Measurements from ENCODE around the gene GEMIN4. TPM values are rescaled to one million over a fixed set of nuclear protein-coding genes. Genes with fewer than 3 reads are reported as not detected.
"Not testable (repeated sequence)": the region's sequence is repeated elsewhere in the genome, so short reads cannot be mapped to it uniquely, and the experiment has no call there.

GEMIN4 gene
- polyA plus RNA-seq, 1 donor: 18.4 TPM

GRCh38 chr17:794876-795275 is 42.8 kb upstream of the GEMIN4 start:
- WGBS (ENCODE audit: insufficient coverage, low lambda C conversion rate): 90% methylated on average over 2 of the region's 18 CpGs
- Histone ChIP-seq H3K4me3 (ENCODE audit: low read length) (peak overlapping the region; percentile 3), H3K4me1 (ENCODE audit: control insufficient read depth, insufficient read depth, low read length) (no peaks in the 10 kb centered on the region), H3K27ac (ENCODE audit: low read length) (no peak overlapping the region), H3K36me3 (ENCODE audit: control insufficient read depth, insufficient read depth, low read length) (peaks cover 25% of the 10 kb centered on the region), H3K27me3 (ENCODE audit: control insufficient read depth, insufficient read depth, low read length) (no peaks in the 10 kb centered on the region), H3K9me3 (ENCODE audit: control insufficient read depth, low read depth, low read length) (no peaks in the 10 kb centered on the region)
- peak; percentile 55 to 56 for DNase-seq

- Histone ChIP-seq H3K27ac (ENCODE audit: low read length) (no peak overlapping the region), H3K27me3 (ENCODE audit: control insufficient read depth, insufficient read depth, low read length) (no peaks in the 10 kb centered on the region), H3K4me1 (ENCODE audit: control insufficient read depth, insufficient read depth, low read length) (no peaks in the 10 kb centered on the region), H3K36me3 (ENCODE audit: control insufficient read depth, insufficient read depth, low read length) (peaks cover 47% of the 10 kb centered on the region), H3K9me3 (ENCODE audit: control insufficient read depth, low read depth, low read length) (no peaks in the 10 kb centered on the region), H3K4me3 (ENCODE audit: low read length) (no peak overlapping the region)
- WGBS (ENCODE audit: insufficient coverage, low lambda C conversion rate): no CpG with 5 or more reads among the region's 9 CpGs
- no peak for DNase-seq
Observed at GRCh38 chr17:792277-792676, 40.2 kb upstream of the GEMIN4 start.

- no CpG with 5 or more reads among the region's 19 CpGs for WGBS (ENCODE audit: insufficient coverage, low lambda C conversion rate)
- Histone ChIP-seq H3K27me3 (ENCODE audit: control insufficient read depth, insufficient read depth, low read length) (no peaks in the 10 kb centered on the region), H3K4me1 (ENCODE audit: control insufficient read depth, insufficient read depth, low read length) (no peaks in the 10 kb centered on the region), H3K4me3 (ENCODE audit: low read length) (no peak overlapping the region), H3K9me3 (ENCODE audit: control insufficient read depth, low read depth, low read length) (no peaks in the 10 kb centered on the region), H3K27ac (ENCODE audit: low read length) (no peak overlapping the region), H3K36me3 (ENCODE audit: control insufficient read depth, insufficient read depth, low read length) (peaks cover 47% of the 10 kb centered on the region)
- DNase-seq: no peak
Observed at GRCh38 chr17:791829-792228, 39.8 kb upstream of the GEMIN4 start.

- H3K27me3 ChIP-seq (ENCODE audit: control insufficient read depth, insufficient read depth, low read length); DNase-seq; H3K27ac ChIP-seq (ENCODE audit: low read length); H3K4me3 ChIP-seq (ENCODE audit: low read length); H3K4me1 ChIP-seq (ENCODE audit: control insufficient read depth, insufficient read depth, low read length); H3K9me3 ChIP-seq (ENCODE audit: control insufficient read depth, low read depth, low read length): not testable (repeated sequence)
- H3K36me3 ChIP-seq (ENCODE audit: control insufficient read depth, insufficient read depth, low read length): peaks cover 45% of the 10 kb centered on the region
- WGBS (ENCODE audit: insufficient coverage, low lambda C conversion rate): no CpG with 5 or more reads among the region's 12 CpGs
Observed at GRCh38 chr17:790874-791247, 38.8 kb upstream of the GEMIN4 start.

- not testable (repeated sequence) for H3K4me3 ChIP-seq (ENCODE audit: low read length); H3K4me1 ChIP-seq (ENCODE audit: control insufficient read depth, insufficient read depth, low read length); H3K9me3 ChIP-seq (ENCODE audit: control insufficient read depth, low read depth, low read length); DNase-seq; H3K27me3 ChIP-seq (ENCODE audit: control insufficient read depth, insufficient read depth, low read length); H3K27ac ChIP-seq (ENCODE audit: low read length)
- WGBS (ENCODE audit: insufficient coverage, low lambda C conversion rate): no CpG with 5 or more reads among the region's 38 CpGs
- H3K36me3 ChIP-seq (ENCODE audit: control insufficient read depth, insufficient read depth, low read length): peaks cover 45% of the 10 kb centered on the region
Observed at GRCh38 chr17:789931-790873, 38.1 kb upstream of the GEMIN4 start.

- 100% methylated on average over 4 of the region's 14 CpGs for WGBS (ENCODE audit: insufficient coverage, low lambda C conversion rate)
- Histone ChIP-seq H3K36me3 (ENCODE audit: control insufficient read depth, insufficient read depth, low read length) (peaks cover 51% of the 10 kb centered on the region), H3K9me3 (ENCODE audit: control insufficient read depth, low read depth, low read length) (no peaks in the 10 kb centered on the region), H3K4me1 (ENCODE audit: control insufficient read depth, insufficient read depth, low read length) (no peaks in the 10 kb centered on the region), H3K4me3 (ENCODE audit: low read length) (no peak overlapping the region), H3K27me3 (ENCODE audit: control insufficient read depth, insufficient read depth, low read length) (no peaks in the 10 kb centered on the region), H3K27ac (ENCODE audit: low read length) (no peak overlapping the region)
- DNase-seq: no peak
Observed at GRCh38 chr17:789160-789840, 37.2 kb upstream of the GEMIN4 start.

- DNase-seq: no peak
- H3K4me1 ChIP-seq (ENCODE audit: control insufficient read depth, insufficient read depth, low read length): no peaks in the 10 kb centered on the region
- no peaks in the 10 kb centered on the region for H3K9me3 ChIP-seq (ENCODE audit: control insufficient read depth, low read depth, low read length)
- H3K4me3 ChIP-seq (ENCODE audit: low read length): no peak overlapping the region
- H3K27me3 ChIP-seq (ENCODE audit: control insufficient read depth, insufficient read depth, low read length): no peaks in the 10 kb centered on the region
- WGBS (ENCODE audit: insufficient coverage, low lambda C conversion rate): no CpG with 5 or more reads among the region's 4 CpGs
- no peak overlapping the region for H3K27ac ChIP-seq (ENCODE audit: low read length)
- peaks cover 51% of the 10 kb centered on the region for H3K36me3 ChIP-seq (ENCODE audit: control insufficient read depth, insufficient read depth, low read length)
Observed at GRCh38 chr17:788551-788950, 36.5 kb upstream of the GEMIN4 start.

GRCh38 chr17:787641-788221 is 35.7 kb upstream of the GEMIN4 start:
- Histone ChIP-seq H3K27me3 (ENCODE audit: control insufficient read depth, insufficient read depth, low read length) (no peaks in the 10 kb centered on the region), H3K27ac (ENCODE audit: low read length) (no peak overlapping the region), H3K9me3 (ENCODE audit: control insufficient read depth, low read depth, low read length) (no peaks in the 10 kb centered on the region), H3K4me3 (ENCODE audit: low read length) (no peak overlapping the region), H3K4me1 (ENCODE audit: control insufficient read depth, insufficient read depth, low read length) (peaks cover 7% of the 10 kb centered on the region), H3K36me3 (ENCODE audit: control insufficient read depth, insufficient read depth, low read length) (peaks cover 50% of the 10 kb centered on the region)
- DNase-seq: no peak
- WGBS (ENCODE audit: insufficient coverage, low lambda C conversion rate): no CpG with 5 or more reads among the region's 12 CpGs

- not testable (repeated sequence) for DNase-seq; H3K27ac ChIP-seq (ENCODE audit: low read length); H3K27me3 ChIP-seq (ENCODE audit: control insufficient read depth, insufficient read depth, low read length); H3K4me3 ChIP-seq (ENCODE audit: low read length); H3K9me3 ChIP-seq (ENCODE audit: control insufficient read depth, low read depth, low read length); H3K4me1 ChIP-seq (ENCODE audit: control insufficient read depth, insufficient read depth, low read length)
- H3K36me3 ChIP-seq (ENCODE audit: control insufficient read depth, insufficient read depth, low read length): peaks cover 32% of the 10 kb centered on the region
- WGBS (ENCODE audit: insufficient coverage, low lambda C conversion rate): 100% methylated on average over 3 of the region's 7 CpGs
Observed at GRCh38 chr17:785901-786300, 33.8 kb upstream of the GEMIN4 start.

- no peak overlapping the region for H3K4me3 ChIP-seq (ENCODE audit: low read length)
- H3K27me3 ChIP-seq (ENCODE audit: control insufficient read depth, insufficient read depth, low read length): no peaks in the 10 kb centered on the region
- 71% methylated on average over 1 of the region's 3 CpGs for WGBS (ENCODE audit: insufficient coverage, low lambda C conversion rate)
- H3K9me3 ChIP-seq (ENCODE audit: control insufficient read depth, low read depth, low read length): no peaks in the 10 kb centered on the region
- H3K27ac ChIP-seq (ENCODE audit: low read length): no peak overlapping the region
- peaks cover 21% of the 10 kb centered on the region for H3K36me3 ChIP-seq (ENCODE audit: control insufficient read depth, insufficient read depth, low read length)
- DNase-seq: no peak
- peaks cover 7% of the 10 kb centered on the region for H3K4me1 ChIP-seq (ENCODE audit: control insufficient read depth, insufficient read depth, low read length)
Observed at GRCh38 chr17:784143-784542, 32.1 kb upstream of the GEMIN4 start.
